ENCODE data around the gene RAD51.

RAD51 gene

DNA sequence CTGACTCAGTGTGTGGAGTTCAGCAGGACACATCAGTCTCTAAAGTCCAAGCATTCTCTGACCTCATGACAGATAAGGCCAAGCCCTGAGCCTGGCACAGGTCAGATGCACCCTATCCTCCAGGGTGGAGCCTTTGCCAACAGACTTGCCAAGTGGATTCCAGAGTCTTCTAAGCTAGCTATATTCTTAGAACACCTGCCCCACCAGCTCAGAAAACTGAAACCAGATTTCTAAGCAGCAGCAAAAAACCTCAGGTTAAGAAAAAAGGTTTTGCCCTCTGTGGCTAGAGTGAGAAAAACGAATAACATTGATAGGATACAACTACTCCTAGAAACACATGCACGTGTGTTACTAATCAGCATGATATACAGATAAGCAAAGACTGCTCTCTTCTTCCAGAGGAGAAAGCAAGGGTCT lies 48.5 kb downstream of the RAD51 start:
- Histone ChIP-seq H3K36me3 (ENCODE audit: insufficient read depth, low read length) (peaks cover 46% of the 10 kb centered on the region; the same call in 1 of the 2 replicates), H3K9me2 (replicated peaks; ENCODE audit: low read depth, low read length) (no peaks in the 10 kb centered on the region), H2AFZ (ENCODE audit: low read length) (no peak overlapping the region), H3K9ac (ENCODE audit: low read depth, low read length, poor library complexity, severe bottlenecking) (no peak overlapping the region), H3F3A (ENCODE audit: low read depth) (0 out of 2 replicates have a peak, but pooled peaks cover 3% of the 10 kb centered on the region), H3K79me2 (ENCODE audit: insufficient read depth, low read length) (no peaks in the 10 kb centered on the region), H3K4me2 (ENCODE audit: low read depth, low read length, poor library complexity, severe bottlenecking) (no peak overlapping the region), H3K4me3 (ENCODE audit: low read length, poor library complexity, severe bottlenecking) (no peak overlapping the region), H3K9me3 (ENCODE audit: insufficient read depth, low read depth, low read length) (no peaks in the 10 kb centered on the region), H3K4me1 (ENCODE audit: insufficient read depth, low read length, poor library complexity, severe bottlenecking) (no peaks in the 10 kb centered on the region), H3K27me3 (ENCODE audit: insufficient read depth, low read length, poor library complexity, severe bottlenecking) (no peaks in the 10 kb centered on the region), H4K20me1 (ENCODE audit: insufficient read depth, low read length, poor library complexity, severe bottlenecking) (no peaks in the 10 kb centered on the region)
- no peak for TF ChIP-seq EZH2phosphoT487 (IDR thresholded peaks at IDR 0.05; ENCODE audit: borderline replicate concordance)
- TF ChIP-seq, protein P1, sequence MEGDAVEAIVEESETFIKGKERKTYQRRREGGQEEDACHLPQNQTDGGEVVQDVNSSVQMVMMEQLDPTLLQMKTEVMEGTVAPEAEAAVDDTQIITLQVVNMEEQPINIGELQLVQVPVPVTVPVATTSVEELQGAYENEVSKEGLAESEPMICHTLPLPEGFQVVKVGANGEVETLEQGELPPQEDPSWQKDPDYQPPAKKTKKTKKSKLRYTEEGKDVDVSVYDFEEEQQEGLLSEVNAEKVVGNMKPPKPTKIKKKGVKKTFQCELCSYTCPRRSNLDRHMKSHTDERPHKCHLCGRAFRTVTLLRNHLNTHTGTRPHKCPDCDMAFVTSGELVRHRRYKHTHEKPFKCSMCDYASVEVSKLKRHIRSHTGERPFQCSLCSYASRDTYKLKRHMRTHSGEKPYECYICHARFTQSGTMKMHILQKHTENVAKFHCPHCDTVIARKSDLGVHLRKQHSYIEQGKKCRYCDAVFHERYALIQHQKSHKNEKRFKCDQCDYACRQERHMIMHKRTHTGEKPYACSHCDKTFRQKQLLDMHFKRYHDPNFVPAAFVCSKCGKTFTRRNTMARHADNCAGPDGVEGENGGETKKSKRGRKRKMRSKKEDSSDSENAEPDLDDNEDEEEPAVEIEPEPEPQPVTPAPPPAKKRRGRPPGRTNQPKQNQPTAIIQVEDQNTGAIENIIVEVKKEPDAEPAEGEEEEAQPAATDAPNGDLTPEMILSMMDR (conservative IDR thresholded peaks at IDR 0.05; ENCODE audit: low read length): no peak

- TF ChIP-seq, protein P1 (conservative IDR thresholded peaks at IDR 0.05; ENCODE audit: low read length): no peak; the same call in 1 of the 2 replicates
- no peak for TF ChIP-seq EZH2phosphoT487 (IDR thresholded peaks at IDR 0.05; ENCODE audit: borderline replicate concordance)
- no peaks in the 10 kb centered on the region for H3K27me3 ChIP-seq (ENCODE audit: insufficient read depth, low read length, poor library complexity, severe bottlenecking)
- no peak overlapping the region for H3K9ac ChIP-seq (ENCODE audit: low read depth, low read length, poor library complexity, severe bottlenecking)
Measured at GRCh38 chr15:40743921-40744814, 49.2 kb downstream of the RAD51 start.

DNA sequence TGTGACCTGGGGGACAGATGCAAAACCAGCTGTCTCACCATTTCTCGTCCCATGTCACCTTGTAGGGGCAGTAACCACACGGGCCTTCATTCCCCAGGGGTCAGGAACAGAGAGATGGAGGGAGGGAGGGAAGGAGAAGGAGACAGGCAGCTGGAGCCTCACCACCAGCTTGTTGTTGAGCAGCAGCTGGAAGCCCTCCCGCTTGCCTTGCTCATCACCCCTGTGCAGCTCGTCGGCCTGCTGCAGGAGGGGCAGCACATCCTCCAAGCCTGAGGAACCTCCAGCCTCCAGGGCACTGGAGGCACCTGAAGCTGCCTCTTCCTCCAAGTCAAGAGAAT lies 49.8 kb downstream of the RAD51 start:
- Histone ChIP-seq H4K20me1 (ENCODE audit: insufficient read depth, low read length, poor library complexity, severe bottlenecking) (no peaks in the 10 kb centered on the region), H3K36me3 (ENCODE audit: insufficient read depth, low read length) (peaks cover 33% of the 10 kb centered on the region; the same call in 1 of the 2 replicates), H3K4me1 (ENCODE audit: insufficient read depth, low read length, poor library complexity, severe bottlenecking) (no peaks in the 10 kb centered on the region), H3K9ac (ENCODE audit: low read depth, low read length, poor library complexity, severe bottlenecking) (no peak overlapping the region), H3K4me3 (ENCODE audit: low read length, poor library complexity, severe bottlenecking) (no peak overlapping the region), H2AFZ (ENCODE audit: low read length) (no peak overlapping the region), H3F3A (ENCODE audit: low read depth) (0 out of 2 replicates have a peak, but pooled peaks cover 3% of the 10 kb centered on the region), H3K79me2 (ENCODE audit: insufficient read depth, low read length) (no peaks in the 10 kb centered on the region), H3K27me3 (ENCODE audit: insufficient read depth, low read length, poor library complexity, severe bottlenecking) (no peaks in the 10 kb centered on the region), H3K9me3 (ENCODE audit: insufficient read depth, low read depth, low read length) (no peaks in the 10 kb centered on the region), H3K9me2 (replicated peaks; ENCODE audit: low read depth, low read length) (no peaks in the 10 kb centered on the region), H3K4me2 (ENCODE audit: low read depth, low read length, poor library complexity, severe bottlenecking) (no peak overlapping the region)
- no peak for TF ChIP-seq EZH2phosphoT487 (IDR thresholded peaks at IDR 0.05; ENCODE audit: borderline replicate concordance)
- TF ChIP-seq, protein P1 (conservative IDR thresholded peaks at IDR 0.05; ENCODE audit: low read length): no peak; the same call in 1 of the 2 replicates

More at GRCh38 chr15:40743921-40744814, 49.2 kb downstream of the RAD51 start:
- Histone ChIP-seq H3K4me3 (ENCODE audit: low read length, poor library complexity, severe bottlenecking) (no peak overlapping the region), H3K36me3 (ENCODE audit: insufficient read depth, low read length) (peaks cover 39% of the 10 kb centered on the region; the same call in 1 of the 2 replicates), H3K79me2 (ENCODE audit: insufficient read depth, low read length) (no peaks in the 10 kb centered on the region), H3K9me3 (ENCODE audit: insufficient read depth, low read depth, low read length) (no peaks in the 10 kb centered on the region), H3K4me1 (ENCODE audit: insufficient read depth, low read length, poor library complexity, severe bottlenecking) (no peaks in the 10 kb centered on the region), H3F3A (ENCODE audit: low read depth) (0 out of 2 replicates have a peak, but pooled peaks cover 3% of the 10 kb centered on the region), H2AFZ (ENCODE audit: low read length) (no peak overlapping the region), H3K9me2 (replicated peaks; ENCODE audit: low read depth, low read length) (no peaks in the 10 kb centered on the region), H4K20me1 (ENCODE audit: insufficient read depth, low read length, poor library complexity, severe bottlenecking) (no peaks in the 10 kb centered on the region), H3K4me2 (ENCODE audit: low read depth, low read length, poor library complexity, severe bottlenecking) (no peak overlapping the region)

Data from Loucy (cell line).